Measurements from ENCODE around the gene UQCR10. TPM values are rescaled to one million over a fixed set of nuclear protein-coding genes. Genes with fewer than 3 reads are reported as not detected.
"Not testable (repeated sequence)": the region's sequence is repeated elsewhere in the genome, so short reads cannot be mapped to it uniquely, and the experiment has no call there.

UQCR10 gene
- total RNA-seq, 1 experiment from 2014 or later = 100 TPM

GRCh38 chr22:29748248-29748893 lies 18.8 kb upstream of the UQCR10 start:
- Histone ChIP-seq H3K36me3 (no peaks in the 10 kb centered on the region), H3K27ac (no peak overlapping the region), H3K4me1 (peaks cover 6% of the 10 kb centered on the region; the same call in 1 of the 2 replicates), H3K27me3 (no peaks in the 10 kb centered on the region), H3K4me3 (no peak overlapping the region), H3K9me3 (replicated peaks) (no peaks in the 10 kb centered on the region)
- no peak for DNase-seq

- Histone ChIP-seq H3K4me1 (peaks cover 2% of the 10 kb centered on the region; the same call in 1 of the 2 replicates), H3K27ac (no peak overlapping the region), H3K36me3 (no peaks in the 10 kb centered on the region), H3K9me3 (replicated peaks) (no peaks in the 10 kb centered on the region), H3K4me3 (no peak overlapping the region), H3K27me3 (no peaks in the 10 kb centered on the region)
- no peak for DNase-seq
These were observed 17.1 kb upstream of the UQCR10 start for GRCh38 chr22:29750029-29750428.

GRCh38 chr22:29750559-29751538 lies 16.3 kb upstream of the UQCR10 start:
- H3K27ac ChIP-seq = no peak overlapping the region
- H3K4me1 ChIP-seq = no peaks in the 10 kb centered on the region
- no peaks in the 10 kb centered on the region for H3K27me3 ChIP-seq
- no peak overlapping the region for H3K4me3 ChIP-seq
- H3K36me3 ChIP-seq = no peaks in the 10 kb centered on the region
- no peak for DNase-seq
- H3K9me3 ChIP-seq (replicated peaks) = no peaks in the 10 kb centered on the region

- Histone ChIP-seq H3K27me3 (no peaks in the 10 kb centered on the region), H3K4me1 (no peaks in the 10 kb centered on the region), H3K27ac (no peak overlapping the region), H3K36me3 (no peaks in the 10 kb centered on the region), H3K4me3 (no peak overlapping the region), H3K9me3 (replicated peaks) (no peaks in the 10 kb centered on the region)
- DNase-seq = no peak
These were observed 15.5 kb upstream of the UQCR10 start for GRCh38 chr22:29751669-29752068.

- DNase-seq = no peak
- Histone ChIP-seq H3K4me1 (no peaks in the 10 kb centered on the region), H3K27ac (no peak overlapping the region), H3K27me3 (no peaks in the 10 kb centered on the region), H3K36me3 (no peaks in the 10 kb centered on the region), H3K4me3 (no peak overlapping the region), H3K9me3 (replicated peaks) (no peaks in the 10 kb centered on the region)
These were observed 13.1 kb upstream of the UQCR10 start for GRCh38 chr22:29753808-29754657.

- not testable (repeated sequence) for H3K27ac ChIP-seq; H3K9me3 ChIP-seq (replicated peaks); H3K4me3 ChIP-seq; H3K36me3 ChIP-seq; H3K4me1 ChIP-seq; DNase-seq; H3K27me3 ChIP-seq
These were observed 12.3 kb upstream of the UQCR10 start for GRCh38 chr22:29754658-29755395.

- Histone ChIP-seq H3K4me1 (no peaks in the 10 kb centered on the region), H3K27ac (no peak overlapping the region), H3K4me3 (no peak overlapping the region), H3K27me3 (no peaks in the 10 kb centered on the region), H3K36me3 (no peaks in the 10 kb centered on the region), H3K9me3 (replicated peaks) (no peaks in the 10 kb centered on the region)
- no peak for DNase-seq
These were observed 11.3 kb upstream of the UQCR10 start for GRCh38 chr22:29755889-29756288.

- H3K27me3 ChIP-seq = no peaks in the 10 kb centered on the region
- DNase-seq = no peak
- H3K27ac ChIP-seq = no peak overlapping the region
- no peaks in the 10 kb centered on the region for H3K36me3 ChIP-seq
- no peaks in the 10 kb centered on the region for H3K9me3 ChIP-seq (replicated peaks)
- H3K4me3 ChIP-seq = no peak overlapping the region
- no peaks in the 10 kb centered on the region for H3K4me1 ChIP-seq
These were observed 10.8 kb upstream of the UQCR10 start for GRCh38 chr22:29756341-29756740.

- no peaks in the 10 kb centered on the region for H3K27me3 ChIP-seq
- no peaks in the 10 kb centered on the region for H3K4me1 ChIP-seq
- H3K4me3 ChIP-seq = no peak overlapping the region
- no peak for DNase-seq
- no peak overlapping the region for H3K27ac ChIP-seq
- H3K36me3 ChIP-seq = no peaks in the 10 kb centered on the region
- no peaks in the 10 kb centered on the region for H3K9me3 ChIP-seq (replicated peaks)
These were observed 10.1 kb upstream of the UQCR10 start for GRCh38 chr22:29757096-29757495.

- no peak for DNase-seq
- Histone ChIP-seq H3K36me3 (no peaks in the 10 kb centered on the region), H3K4me3 (no peak overlapping the region)
These were observed 9.0 kb upstream of the UQCR10 start for GRCh38 chr22:29758068-29758622.

GRCh38 chr22:29758959-29759358 lies 8.2 kb upstream of the UQCR10 start:
- no peaks in the 10 kb centered on the region for H3K27me3 ChIP-seq
- no peaks in the 10 kb centered on the region for H3K9me3 ChIP-seq (replicated peaks)
- no peak overlapping the region for H3K27ac ChIP-seq
- DNase-seq = no peak
- H3K4me1 ChIP-seq = no peaks in the 10 kb centered on the region
- H3K4me3 ChIP-seq = no peak overlapping the region
- H3K36me3 ChIP-seq = no peaks in the 10 kb centered on the region

More at GRCh38 chr22:29758068-29758622, 9.0 kb upstream of the UQCR10 start:
- Histone ChIP-seq H3K27ac (no peak overlapping the region), H3K9me3 (replicated peaks) (no peaks in the 10 kb centered on the region), H3K4me1 (no peaks in the 10 kb centered on the region), H3K27me3 (no peaks in the 10 kb centered on the region)

- Histone ChIP-seq H3K9me3 (replicated peaks) (no peaks in the 10 kb centered on the region), H3K4me3 (no peak overlapping the region)
- DNase-seq = no peak
These were observed 4.9 kb upstream of the UQCR10 start for GRCh38 chr22:29762263-29762662.

GRCh38 chr22:29765905-29766631 lies 1.1 kb upstream of the UQCR10 start:
- no peak for DNase-seq
- Histone ChIP-seq H3K4me3 (peak overlapping the region; percentile 74), H3K27ac (peak overlapping the region; percentile 90; the same call in 1 of the 2 replicates), H3K4me1 (no peaks in the 10 kb centered on the region), H3K9me3 (replicated peaks) (no peaks in the 10 kb centered on the region), H3K27me3 (no peaks in the 10 kb centered on the region), H3K36me3 (peaks cover 14% of the 10 kb centered on the region; the same call in 1 of the 2 replicates)

More at GRCh38 chr22:29762263-29762662, 4.9 kb upstream of the UQCR10 start:
- no peak overlapping the region for H3K27ac ChIP-seq
- no peaks in the 10 kb centered on the region for H3K4me1 ChIP-seq
- H3K27me3 ChIP-seq = no peaks in the 10 kb centered on the region
- no peaks in the 10 kb centered on the region for H3K36me3 ChIP-seq

Measured in SJCRH30 (cell line).